Colonic mucosa (tissue), 4 donors: ENCODE data around the gene USF3. TPM values are rescaled to one million over a fixed set of nuclear protein-coding genes. Genes with fewer than 3 reads are reported as not detected.

Source experiments
- DNase-seq: peaks from one replicate; pipeline ENCODE4 v3.0.0-alpha.2; 2020
- H3K27ac ChIP-seq: fragments of 200-600 bp; one replicate; pipeline ENCODE4 v1.8.0; 2021
- H3K27me3 ChIP-seq: fragments of 200-600 bp; one replicate; pipeline ENCODE4 v1.8.0; 2021
- H3K36me3 ChIP-seq: fragments of 200-600 bp; one replicate; pipeline ENCODE4 v1.8.0; 2021
- H3K4me1 ChIP-seq: fragments of 200-600 bp; one replicate; pipeline ENCODE4 v1.8.0; 2021; ENCODE audit warnings: mild to moderate bottlenecking
- H3K4me3 ChIP-seq: fragments of 200-600 bp; one replicate; pipeline ENCODE4 v1.8.0; 2021
- H3K9ac ChIP-seq, 2 donors: one replicate each; pipeline ENCODE4 v1.7.0; 2013; ENCODE audit warnings: control low read depth in 2 of 2, low read depth in 2 of 2, low read length in 2 of 2
- H3K9me3 ChIP-seq: fragments of 200-600 bp; one replicate; pipeline ENCODE4 v1.8.0; 2021
- intact Hi-C: fragments of 100-400 bp; cut with DNase I; formaldehyde crosslinking; loops from one replicate; pipeline ENCODE4 v1.14.1; 2022
- total RNA-seq, 2 donors: library from RNA; stranded (reverse); fragmentation: NEBNext Ultra II Directional in 1 of 2; extraction: Animal tissue kit (Norgen Biotek cat#: 25700) in 1 of 2; gene quantifications; one replicate each; pipeline ENCODE4 v1.2.1, GENCODE V29; 2021
- TF ChIP-seq, protein P1 (sequence below): fragments of 200-600 bp; IDR thresholded peaks from one replicate; pipeline ENCODE4 v1.8.0; 2022; ENCODE audit warnings: antibody characterized with exemption, mild to moderate bottlenecking
- donor health status: healthy.
- donor health status: DM: no; HTN: no; CAD: no.
- donor health status: DM: no; HTN: no; CAD: no.

USF3 gene
- total RNA-seq, 2 donors from 2014 or later = 18.4 to 22.7 TPM

DNA sequence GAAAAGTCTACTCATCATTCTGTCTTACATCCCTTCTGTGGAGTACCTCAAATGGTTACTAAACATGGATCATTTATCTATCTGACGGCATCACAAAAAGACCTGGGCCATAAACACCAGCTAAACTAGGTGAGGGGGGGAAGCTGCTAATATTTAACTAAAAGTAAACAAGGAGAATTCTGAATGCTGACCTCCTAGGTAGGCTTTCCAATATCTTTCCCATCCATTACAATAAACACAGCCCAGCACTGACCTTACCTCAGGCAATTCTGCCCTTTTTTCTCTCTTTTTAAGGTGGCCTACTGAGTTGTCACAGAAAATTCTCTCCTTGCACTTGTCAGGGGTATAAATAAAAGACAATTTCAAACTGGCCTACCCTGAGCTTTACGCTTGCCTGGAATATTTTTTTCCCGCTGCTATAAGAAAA lies 33.1 kb downstream of the USF3 start:
- peak; percentile 27 for DNase-seq
- H3K36me3 ChIP-seq = no peaks in the 10 kb centered on the region
- H3K4me1 ChIP-seq = no peaks in the 10 kb centered on the region
- intact Hi-C loops = no loop called here
- no peaks in the 10 kb centered on the region for H3K9me3 ChIP-seq
- no peaks in the 10 kb centered on the region for H3K27me3 ChIP-seq
- peak overlapping the region in 1 of 2 donors; percentile 19 for H3K9ac ChIP-seq
- no peak overlapping the region for H3K4me3 ChIP-seq
- TF ChIP-seq, protein P1, sequence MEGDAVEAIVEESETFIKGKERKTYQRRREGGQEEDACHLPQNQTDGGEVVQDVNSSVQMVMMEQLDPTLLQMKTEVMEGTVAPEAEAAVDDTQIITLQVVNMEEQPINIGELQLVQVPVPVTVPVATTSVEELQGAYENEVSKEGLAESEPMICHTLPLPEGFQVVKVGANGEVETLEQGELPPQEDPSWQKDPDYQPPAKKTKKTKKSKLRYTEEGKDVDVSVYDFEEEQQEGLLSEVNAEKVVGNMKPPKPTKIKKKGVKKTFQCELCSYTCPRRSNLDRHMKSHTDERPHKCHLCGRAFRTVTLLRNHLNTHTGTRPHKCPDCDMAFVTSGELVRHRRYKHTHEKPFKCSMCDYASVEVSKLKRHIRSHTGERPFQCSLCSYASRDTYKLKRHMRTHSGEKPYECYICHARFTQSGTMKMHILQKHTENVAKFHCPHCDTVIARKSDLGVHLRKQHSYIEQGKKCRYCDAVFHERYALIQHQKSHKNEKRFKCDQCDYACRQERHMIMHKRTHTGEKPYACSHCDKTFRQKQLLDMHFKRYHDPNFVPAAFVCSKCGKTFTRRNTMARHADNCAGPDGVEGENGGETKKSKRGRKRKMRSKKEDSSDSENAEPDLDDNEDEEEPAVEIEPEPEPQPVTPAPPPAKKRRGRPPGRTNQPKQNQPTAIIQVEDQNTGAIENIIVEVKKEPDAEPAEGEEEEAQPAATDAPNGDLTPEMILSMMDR = no peak
- H3K27ac ChIP-seq = peak overlapping the region; percentile 30

DNA sequence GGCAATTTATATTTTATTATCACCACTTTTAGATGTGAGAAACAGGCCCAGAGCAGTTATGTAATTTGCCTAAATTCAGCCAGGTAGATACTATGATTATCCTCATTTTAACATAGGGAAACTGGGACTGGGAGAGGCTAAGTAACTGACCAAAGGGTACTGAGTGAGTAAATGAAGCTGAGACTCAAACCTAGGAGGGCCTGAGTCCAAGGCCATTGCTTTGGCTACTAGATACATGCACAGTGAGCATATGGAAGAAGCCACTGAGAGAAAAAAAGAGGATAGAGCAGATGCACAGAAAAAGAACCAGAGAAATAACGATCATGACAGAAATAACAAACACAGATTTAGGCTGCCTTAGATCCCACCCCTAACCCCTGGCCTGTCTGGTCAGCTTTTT lies 33.6 kb downstream of the USF3 start:
- Histone ChIP-seq H3K36me3 (no peaks in the 10 kb centered on the region), H3K9ac (no peak overlapping the region), H3K9me3 (no peaks in the 10 kb centered on the region), H3K27ac (no peak overlapping the region), H3K4me1 (no peaks in the 10 kb centered on the region), H3K4me3 (no peak overlapping the region), H3K27me3 (no peaks in the 10 kb centered on the region)
- DNase-seq = no peak
- TF ChIP-seq, protein P1 = no peak
- intact Hi-C loops = no loop called here

DNA sequence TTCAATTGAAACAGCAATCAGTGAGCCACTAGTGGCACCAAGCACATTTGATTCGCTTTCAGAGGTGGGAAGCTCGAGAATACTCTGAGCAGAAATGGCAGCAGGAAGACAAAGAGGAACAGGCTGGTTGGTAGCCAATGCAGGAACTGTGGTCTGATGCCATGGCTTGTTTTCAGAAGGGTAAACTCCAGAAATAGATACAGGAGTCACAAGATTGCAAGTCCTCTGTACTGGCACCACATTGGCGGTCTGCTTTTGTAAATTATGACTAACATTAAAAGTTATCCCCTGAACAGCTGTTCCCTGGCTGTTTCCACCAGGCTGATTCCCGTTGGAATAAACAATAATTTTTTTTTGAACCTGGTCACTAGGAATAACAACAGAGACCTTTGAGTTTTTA lies 35.5 kb downstream of the USF3 start:
- DNase-seq = no peak

GRCh38 chr3:113660458-113660857 lies 36.0 kb downstream of the USF3 start:
- intact Hi-C loops = no loop called here
- TF ChIP-seq, protein P1 = no peak
- no peak for DNase-seq
- no peaks in the 10 kb centered on the region for H3K4me1 ChIP-seq
- no peaks in the 10 kb centered on the region for H3K9me3 ChIP-seq
- H3K27ac ChIP-seq = no peak overlapping the region
- no peaks in the 10 kb centered on the region for H3K36me3 ChIP-seq
- no peaks in the 10 kb centered on the region for H3K27me3 ChIP-seq
- no peak overlapping the region for H3K4me3 ChIP-seq
- no peak overlapping the region for H3K9ac ChIP-seq

More for the DNA sequence above, 35.5 kb downstream of the USF3 start:
- intact Hi-C loops = no loop called here
- H3K27ac ChIP-seq = no peak overlapping the region
- no peak overlapping the region for H3K9ac ChIP-seq
- no peaks in the 10 kb centered on the region for H3K4me1 ChIP-seq
- H3K4me3 ChIP-seq = no peak overlapping the region
- H3K36me3 ChIP-seq = no peaks in the 10 kb centered on the region
- TF ChIP-seq, protein P1 = no peak
- no peaks in the 10 kb centered on the region for H3K27me3 ChIP-seq
- no peaks in the 10 kb centered on the region for H3K9me3 ChIP-seq

GRCh38 chr3:113659996-113660395 lies 36.4 kb downstream of the USF3 start:
- TF ChIP-seq, protein P1 = no peak
- Histone ChIP-seq H3K9me3 (no peaks in the 10 kb centered on the region), H3K4me3 (no peak overlapping the region), H3K27me3 (no peaks in the 10 kb centered on the region), H3K4me1 (no peaks in the 10 kb centered on the region), H3K27ac (no peak overlapping the region), H3K9ac (no peak overlapping the region), H3K36me3 (no peaks in the 10 kb centered on the region)
- DNase-seq = no peak
- intact Hi-C loops = no loop called here

- no peak for DNase-seq
- no peaks in the 10 kb centered on the region for H3K4me1 ChIP-seq
Observed at GRCh38 chr3:113659101-113659541, 37.3 kb downstream of the USF3 start.

More at GRCh38 chr3:113659101-113659541, 37.3 kb downstream of the USF3 start:
- Histone ChIP-seq H3K9me3 (no peaks in the 10 kb centered on the region), H3K4me3 (no peak overlapping the region), H3K27ac (no peak overlapping the region), H3K36me3 (no peaks in the 10 kb centered on the region), H3K9ac (no peak overlapping the region), H3K27me3 (no peaks in the 10 kb centered on the region)
- intact Hi-C loops = no loop called here
- TF ChIP-seq, protein P1 = no peak
